Measurements from ENCODE around the gene EPHA6.

DNA sequence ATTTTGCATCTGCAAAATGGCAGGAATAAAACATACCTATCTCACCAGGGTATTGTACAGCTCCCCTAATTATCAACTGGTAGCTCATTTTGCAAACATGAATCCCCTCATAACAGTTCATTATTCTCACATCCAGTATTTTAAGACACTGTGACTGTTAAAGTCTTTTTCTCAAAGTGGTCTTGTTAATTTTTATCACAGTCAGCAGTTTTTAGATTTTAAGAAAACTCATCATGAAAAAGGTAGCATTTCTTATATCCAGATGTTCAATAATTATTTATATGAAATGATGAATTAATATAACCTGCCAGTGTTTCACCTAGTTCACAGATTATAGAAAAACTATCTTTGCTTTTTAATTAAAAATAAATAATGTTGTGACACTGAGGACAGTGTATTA is 595.2 kb downstream of the EPHA6 start:
- TF ChIP-seq, protein P1, sequence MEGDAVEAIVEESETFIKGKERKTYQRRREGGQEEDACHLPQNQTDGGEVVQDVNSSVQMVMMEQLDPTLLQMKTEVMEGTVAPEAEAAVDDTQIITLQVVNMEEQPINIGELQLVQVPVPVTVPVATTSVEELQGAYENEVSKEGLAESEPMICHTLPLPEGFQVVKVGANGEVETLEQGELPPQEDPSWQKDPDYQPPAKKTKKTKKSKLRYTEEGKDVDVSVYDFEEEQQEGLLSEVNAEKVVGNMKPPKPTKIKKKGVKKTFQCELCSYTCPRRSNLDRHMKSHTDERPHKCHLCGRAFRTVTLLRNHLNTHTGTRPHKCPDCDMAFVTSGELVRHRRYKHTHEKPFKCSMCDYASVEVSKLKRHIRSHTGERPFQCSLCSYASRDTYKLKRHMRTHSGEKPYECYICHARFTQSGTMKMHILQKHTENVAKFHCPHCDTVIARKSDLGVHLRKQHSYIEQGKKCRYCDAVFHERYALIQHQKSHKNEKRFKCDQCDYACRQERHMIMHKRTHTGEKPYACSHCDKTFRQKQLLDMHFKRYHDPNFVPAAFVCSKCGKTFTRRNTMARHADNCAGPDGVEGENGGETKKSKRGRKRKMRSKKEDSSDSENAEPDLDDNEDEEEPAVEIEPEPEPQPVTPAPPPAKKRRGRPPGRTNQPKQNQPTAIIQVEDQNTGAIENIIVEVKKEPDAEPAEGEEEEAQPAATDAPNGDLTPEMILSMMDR (conservative IDR thresholded peaks at IDR 0.05), result no peak
- TF ChIP-seq EZH2 (IDR thresholded peaks at IDR 0.05; ENCODE audit: low read depth), result no peak
